GM19397 (cell line): ENCODE measurements around the gene LRSAM1.

Experiments
- ATAC-seq: cut with Tn5 transposase; IDR thresholded peaks from one replicate; pipeline ENCODE4 v1.9.1; 2021; ENCODE audit warnings: mild to moderate bottlenecking, moderate library complexity; ENCODE audit not compliant: unreplicated experiment

The LRSAM1 gene

GRCh38 chr9:127548352-127548881 is 97.1 kb downstream of the LRSAM1 start:
- ATAC-seq = no peak

GRCh38 chr9:127549218-127549617 is 97.9 kb downstream of the LRSAM1 start:
- ATAC-seq = no peak

GRCh38 chr9:127549751-127550150 is 98.4 kb downstream of the LRSAM1 start:
- ATAC-seq = no peak

GRCh38 chr9:127550282-127550681 is 99.0 kb downstream of the LRSAM1 start:
- ATAC-seq = no peak

GRCh38 chr9:127550751-127551150 is 99.4 kb downstream of the LRSAM1 start:
- no peak for ATAC-seq
